HepG2 (cell line): ENCODE measurements around the gene CLRN2. TPM values are rescaled to one million over a fixed set of nuclear protein-coding genes. Genes with fewer than 3 reads are reported as not detected.

Source experiments
- ATF7-NPFF ChIP-seq: sonication (generic); formaldehyde crosslinking; IDR thresholded peaks from 2 replicates; pipeline ENCODE4 v1.8.1; 2023; ENCODE audit warnings: mild to moderate bottlenecking, low read depth, missing genetic modification reagents, moderate library complexity
- SOX5 ChIP-seq: IDR thresholded peaks from 2 replicates; pipeline ENCODE4 v1.6.1; 2016; ENCODE audit warnings: borderline replicate concordance
- ZNF432 ChIP-seq: sonication (generic); formaldehyde crosslinking; IDR thresholded peaks from 2 replicates; pipeline ENCODE4 v1.5.0; 2020; ENCODE audit warnings: missing genetic modification reagents, mild to moderate bottlenecking, borderline replicate concordance
- polyA plus RNA-seq, 8 experiments: library from polyadenylated mRNA; depleted of rRNA in 3 of 8; stranded (reverse) in 7 of 8; unstranded in 1 of 8; fragments of >200 nt; fragmentation: Illumina TruSeq in 4 of 8; extraction: Trizol in 4 of 8; gene quantifications; 2 replicates each; pipeline versions ENCODE4 v1.2.1 to v1.2.3, GENCODE V29; 2011 to 2016; ENCODE audit warnings: low read depth in 4 of 8, missing spikeins in 1 of 8, mixed read lengths in 1 of 8; ENCODE audit not compliant: insufficient read depth in 1 of 8
- total RNA-seq, 5 experiments: library from RNA; depleted of rRNA; stranded (reverse); fragments of >200 nt; fragmentation: Illumina TruSeq; extraction: Trizol; gene quantifications; 2 replicates each; pipeline ENCODE4 v1.2.3, GENCODE V29; 2016; ENCODE audit warnings: low read depth in 1 of 5
- TF ChIP-seq, protein P1 (sequence below), 2 experiments: fragments of 450-650 bp in 1 of 2; sonication (generic) in 1 of 2; formaldehyde crosslinking in 1 of 2; IDR thresholded peaks; 2 replicates each; pipeline versions ENCODE4 v1.6.1 to v1.8.0; 2016 to 2022; ENCODE audit warnings: antibody characterized with exemption in 1 of 2, mild to moderate bottlenecking in 1 of 2, missing genetic modification reagents in 1 of 2
- TF ChIP-seq, protein P2 (sequence below): sonication (generic); formaldehyde crosslinking; IDR thresholded peaks from 2 replicates; pipeline ENCODE4 v1.5.0; 2020; ENCODE audit warnings: missing genetic modification reagents
- TF ChIP-seq, protein P3 (sequence below): sonication (generic); formaldehyde crosslinking; conservative IDR thresholded peaks from 2 replicates; pipeline ENCODE4 v1.5.0; 2020; ENCODE audit warnings: missing genetic modification reagents
- TF ChIP-seq, protein P4 (sequence below): sonication (generic); formaldehyde crosslinking; IDR thresholded peaks from one replicate; pipeline ENCODE4 v1.5.1; 2020; ENCODE audit warnings: mild to moderate bottlenecking, missing genetic modification reagents; ENCODE audit errors: not compliant biosample characterization

The CLRN2 gene
- total and polyA plus RNA-seq, 2 of the 13 experiments (the other 11 are each of a cell fraction or from before 2014, with no cell fraction given): not detected

DNA sequence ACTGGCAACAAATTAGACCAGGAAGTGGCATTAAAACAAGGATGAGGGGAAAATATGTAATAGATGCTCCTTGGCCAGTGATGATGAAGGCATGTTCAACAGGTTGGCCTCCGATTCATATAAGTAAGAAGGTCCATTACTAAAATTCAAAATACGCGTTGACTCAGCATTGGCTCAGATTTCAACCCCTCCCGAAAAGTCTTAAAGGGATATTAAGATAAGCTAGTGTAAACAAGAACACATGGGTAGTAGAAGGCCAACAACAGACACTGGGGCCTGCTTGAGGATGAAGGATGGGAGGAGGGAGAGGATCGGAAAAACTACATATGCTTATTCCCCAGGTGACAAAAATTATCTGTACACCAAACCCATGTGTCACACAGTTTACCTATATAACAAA, 42.9 kb downstream of the CLRN2 start (continued):
- TF ChIP-seq, protein P1, sequence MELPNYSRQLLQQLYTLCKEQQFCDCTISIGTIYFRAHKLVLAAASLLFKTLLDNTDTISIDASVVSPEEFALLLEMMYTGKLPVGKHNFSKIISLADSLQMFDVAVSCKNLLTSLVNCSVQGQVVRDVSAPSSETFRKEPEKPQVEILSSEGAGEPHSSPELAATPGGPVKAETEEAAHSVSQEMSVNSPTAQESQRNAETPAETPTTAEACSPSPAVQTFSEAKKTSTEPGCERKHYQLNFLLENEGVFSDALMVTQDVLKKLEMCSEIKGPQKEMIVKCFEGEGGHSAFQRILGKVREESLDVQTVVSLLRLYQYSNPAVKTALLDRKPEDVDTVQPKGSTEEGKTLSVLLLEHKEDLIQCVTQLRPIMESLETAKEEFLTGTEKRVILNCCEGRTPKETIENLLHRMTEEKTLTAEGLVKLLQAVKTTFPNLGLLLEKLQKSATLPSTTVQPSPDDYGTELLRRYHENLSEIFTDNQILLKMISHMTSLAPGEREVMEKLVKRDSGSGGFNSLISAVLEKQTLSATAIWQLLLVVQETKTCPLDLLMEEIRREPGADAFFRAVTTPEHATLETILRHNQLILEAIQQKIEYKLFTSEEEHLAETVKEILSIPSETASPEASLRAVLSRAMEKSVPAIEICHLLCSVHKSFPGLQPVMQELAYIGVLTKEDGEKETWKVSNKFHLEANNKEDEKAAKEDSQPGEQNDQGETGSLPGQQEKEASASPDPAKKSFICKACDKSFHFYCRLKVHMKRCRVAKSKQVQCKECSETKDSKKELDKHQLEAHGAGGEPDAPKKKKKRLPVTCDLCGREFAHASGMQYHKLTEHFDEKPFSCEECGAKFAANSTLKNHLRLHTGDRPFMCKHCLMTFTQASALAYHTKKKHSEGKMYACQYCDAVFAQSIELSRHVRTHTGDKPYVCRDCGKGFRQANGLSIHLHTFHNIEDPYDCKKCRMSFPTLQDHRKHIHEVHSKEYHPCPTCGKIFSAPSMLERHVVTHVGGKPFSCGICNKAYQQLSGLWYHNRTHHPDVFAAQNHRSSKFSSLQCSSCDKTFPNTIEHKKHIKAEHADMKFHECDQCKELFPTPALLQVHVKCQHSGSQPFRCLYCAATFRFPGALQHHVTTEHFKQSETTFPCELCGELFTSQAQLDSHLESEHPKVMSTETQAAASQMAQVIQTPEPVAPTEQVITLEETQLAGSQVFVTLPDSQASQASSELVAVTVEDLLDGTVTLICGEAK (IDR thresholded peaks at IDR 0.05): no peak
- TF ChIP-seq, protein P1 (CRISPR knock-in tag; IDR thresholded peaks at IDR 0.05): peak; percentile 31; the same call in 1 of the 2 replicates
- TF ChIP-seq, protein P2, sequence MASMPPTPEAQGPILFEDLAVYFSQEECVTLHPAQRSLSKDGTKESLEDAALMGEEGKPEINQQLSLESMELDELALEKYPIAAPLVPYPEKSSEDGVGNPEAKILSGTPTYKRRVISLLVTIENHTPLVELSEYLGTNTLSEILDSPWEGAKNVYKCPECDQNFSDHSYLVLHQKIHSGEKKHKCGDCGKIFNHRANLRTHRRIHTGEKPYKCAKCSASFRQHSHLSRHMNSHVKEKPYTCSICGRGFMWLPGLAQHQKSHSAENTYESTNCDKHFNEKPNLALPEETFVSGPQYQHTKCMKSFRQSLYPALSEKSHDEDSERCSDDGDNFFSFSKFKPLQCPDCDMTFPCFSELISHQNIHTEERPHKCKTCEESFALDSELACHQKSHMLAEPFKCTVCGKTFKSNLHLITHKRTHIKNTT (CRISPR knock-in tag): no peak
- TF ChIP-seq SOX5 (CRISPR knock-in tag): peak; percentile 60; the same call in 1 of the 2 replicates
- TF ChIP-seq ATF7-NPFF (CRISPR knock-in tag): no peak
- no peak for TF ChIP-seq ZNF432 (CRISPR knock-in tag)
- TF ChIP-seq, protein P3, sequence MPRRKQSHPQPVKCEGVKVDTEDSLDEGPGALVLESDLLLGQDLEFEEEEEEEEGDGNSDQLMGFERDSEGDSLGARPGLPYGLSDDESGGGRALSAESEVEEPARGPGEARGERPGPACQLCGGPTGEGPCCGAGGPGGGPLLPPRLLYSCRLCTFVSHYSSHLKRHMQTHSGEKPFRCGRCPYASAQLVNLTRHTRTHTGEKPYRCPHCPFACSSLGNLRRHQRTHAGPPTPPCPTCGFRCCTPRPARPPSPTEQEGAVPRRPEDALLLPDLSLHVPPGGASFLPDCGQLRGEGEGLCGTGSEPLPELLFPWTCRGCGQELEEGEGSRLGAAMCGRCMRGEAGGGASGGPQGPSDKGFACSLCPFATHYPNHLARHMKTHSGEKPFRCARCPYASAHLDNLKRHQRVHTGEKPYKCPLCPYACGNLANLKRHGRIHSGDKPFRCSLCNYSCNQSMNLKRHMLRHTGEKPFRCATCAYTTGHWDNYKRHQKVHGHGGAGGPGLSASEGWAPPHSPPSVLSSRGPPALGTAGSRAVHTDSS (CRISPR knock-in tag): no peak
- TF ChIP-seq, protein P4, sequence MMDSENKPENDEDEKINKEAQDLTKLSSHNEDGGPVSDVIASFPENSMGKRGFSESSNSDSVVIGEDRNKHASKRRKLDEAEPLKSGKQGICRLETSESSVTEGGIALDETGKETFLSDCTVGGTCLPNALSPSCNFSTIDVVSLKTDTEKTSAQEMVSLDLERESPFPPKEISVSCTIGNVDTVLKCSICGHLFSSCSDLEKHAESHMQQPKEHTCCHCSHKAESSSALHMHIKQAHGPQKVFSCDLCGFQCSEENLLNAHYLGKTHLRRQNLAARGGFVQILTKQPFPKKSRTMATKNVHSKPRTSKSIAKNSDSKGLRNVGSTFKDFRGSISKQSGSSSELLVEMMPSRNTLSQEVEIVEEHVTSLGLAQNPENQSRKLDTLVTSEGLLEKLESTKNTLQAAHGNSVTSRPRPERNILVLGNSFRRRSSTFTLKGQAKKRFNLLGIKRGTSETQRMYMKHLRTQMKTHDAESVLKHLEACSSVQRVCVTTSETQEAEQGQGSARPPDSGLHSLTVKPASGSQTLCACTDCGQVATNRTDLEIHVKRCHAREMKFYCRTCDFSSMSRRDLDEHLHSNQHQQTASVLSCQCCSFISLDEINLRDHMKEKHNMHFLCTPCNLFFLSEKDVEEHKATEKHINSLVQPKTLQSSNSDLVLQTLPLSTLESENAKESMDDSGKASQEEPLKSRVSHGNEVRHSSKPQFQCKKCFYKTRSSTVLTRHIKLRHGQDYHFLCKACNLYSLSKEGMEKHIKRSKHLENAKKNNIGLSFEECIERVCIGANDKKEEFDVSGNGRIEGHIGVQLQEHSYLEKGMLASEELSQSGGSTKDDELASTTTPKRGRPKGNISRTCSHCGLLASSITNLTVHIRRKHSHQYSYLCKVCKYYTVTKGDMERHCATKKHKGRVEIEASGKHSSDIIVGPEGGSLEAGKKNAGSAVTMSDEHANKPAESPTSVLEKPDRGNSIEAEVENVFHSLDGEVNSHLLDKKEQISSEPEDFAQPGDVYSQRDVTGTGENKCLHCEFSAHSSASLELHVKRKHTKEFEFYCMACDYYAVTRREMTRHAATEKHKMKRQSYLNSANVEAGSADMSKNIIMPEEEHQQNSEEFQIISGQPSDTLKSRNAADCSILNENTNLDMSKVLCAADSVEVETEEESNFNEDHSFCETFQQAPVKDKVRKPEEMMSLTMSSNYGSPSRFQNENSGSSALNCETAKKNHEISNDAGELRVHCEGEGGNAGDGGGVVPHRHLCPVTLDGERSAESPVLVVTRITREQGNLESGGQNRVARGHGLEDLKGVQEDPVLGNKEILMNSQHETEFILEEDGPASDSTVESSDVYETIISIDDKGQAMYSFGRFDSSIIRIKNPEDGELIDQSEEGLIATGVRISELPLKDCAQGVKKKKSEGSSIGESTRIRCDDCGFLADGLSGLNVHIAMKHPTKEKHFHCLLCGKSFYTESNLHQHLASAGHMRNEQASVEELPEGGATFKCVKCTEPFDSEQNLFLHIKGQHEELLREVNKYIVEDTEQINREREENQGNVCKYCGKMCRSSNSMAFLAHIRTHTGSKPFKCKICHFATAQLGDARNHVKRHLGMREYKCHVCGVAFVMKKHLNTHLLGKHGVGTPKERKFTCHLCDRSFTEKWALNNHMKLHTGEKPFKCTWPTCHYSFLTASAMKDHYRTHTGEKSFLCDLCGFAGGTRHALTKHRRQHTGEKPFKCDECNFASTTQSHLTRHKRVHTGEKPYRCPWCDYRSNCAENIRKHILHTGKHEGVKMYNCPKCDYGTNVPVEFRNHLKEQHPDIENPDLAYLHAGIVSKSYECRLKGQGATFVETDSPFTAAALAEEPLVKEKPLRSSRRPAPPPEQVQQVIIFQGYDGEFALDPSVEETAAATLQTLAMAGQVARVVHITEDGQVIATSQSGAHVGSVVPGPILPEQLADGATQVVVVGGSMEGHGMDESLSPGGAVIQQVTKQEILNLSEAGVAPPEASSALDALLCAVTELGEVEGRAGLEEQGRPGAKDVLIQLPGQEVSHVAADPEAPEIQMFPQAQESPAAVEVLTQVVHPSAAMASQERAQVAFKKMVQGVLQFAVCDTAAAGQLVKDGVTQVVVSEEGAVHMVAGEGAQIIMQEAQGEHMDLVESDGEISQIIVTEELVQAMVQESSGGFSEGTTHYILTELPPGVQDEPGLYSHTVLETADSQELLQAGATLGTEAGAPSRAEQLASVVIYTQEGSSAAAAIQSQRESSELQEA (CRISPR knock-in tag): no peak
